ENCODE measurements around the gene MYO3B.
"Not testable (repeated sequence)": the region's sequence is repeated elsewhere in the genome, so short reads cannot be mapped to it uniquely, and the experiment has no call there.

MYO3B gene

GRCh38 chr2:170446078-170446477 is 268.1 kb downstream of the MYO3B start:
- DNase-seq, result no peak

- no peak for DNase-seq
Observed at GRCh38 chr2:170449034-170449433, 271.1 kb downstream of the MYO3B start.

GRCh38 chr2:170454471-170455372 is 276.8 kb downstream of the MYO3B start:
- no peak for DNase-seq

- DNase-seq, result no peak
Observed at GRCh38 chr2:170455617-170456426, 277.9 kb downstream of the MYO3B start.

- no peak for DNase-seq
Observed at GRCh38 chr2:170456914-170457313, 279.0 kb downstream of the MYO3B start.

GRCh38 chr2:170457742-170458141 is 279.8 kb downstream of the MYO3B start:
- DNase-seq, result no peak

- DNase-seq, result no peak
Observed at GRCh38 chr2:170461889-170462288, 283.9 kb downstream of the MYO3B start.

GRCh38 chr2:170462433-170463205 is 284.7 kb downstream of the MYO3B start:
- no peak for DNase-seq

- DNase-seq, result no peak
Observed at GRCh38 chr2:170463206-170463537, 285.2 kb downstream of the MYO3B start.

GRCh38 chr2:170464268-170464667 is 286.3 kb downstream of the MYO3B start:
- no peak for DNase-seq

- DNase-seq, result no peak
Observed at GRCh38 chr2:170465241-170465640, 287.3 kb downstream of the MYO3B start.

- DNase-seq, result no peak
Observed at GRCh38 chr2:170466632-170467031, 288.7 kb downstream of the MYO3B start.

GRCh38 chr2:170467568-170468422 is 289.8 kb downstream of the MYO3B start:
- no peak for DNase-seq

GRCh38 chr2:170468557-170468956 is 290.6 kb downstream of the MYO3B start:
- DNase-seq, result no peak

- not testable (repeated sequence) for DNase-seq
Observed at GRCh38 chr2:170472498-170472897, 294.6 kb downstream of the MYO3B start.

- no peak for DNase-seq
Observed at GRCh38 chr2:170475878-170476277, 297.9 kb downstream of the MYO3B start.

- no peak for DNase-seq
Observed at GRCh38 chr2:170477630-170478029, 299.7 kb downstream of the MYO3B start.

- no peak for DNase-seq
Observed at GRCh38 chr2:170481201-170481600, 303.3 kb downstream of the MYO3B start.

- DNase-seq, result no peak
Observed at GRCh38 chr2:170484552-170484951, 306.6 kb downstream of the MYO3B start.

- no peak for DNase-seq
Observed at GRCh38 chr2:170485254-170486026, 307.5 kb downstream of the MYO3B start.

- peak in 1 of 2 donors; percentile 9 for DNase-seq
Observed at GRCh38 chr2:170486730-170487129, 308.8 kb downstream of the MYO3B start.
